CD14-positive monocyte (primary cell): Measurements from ENCODE around the gene BIN1. TPM values are rescaled to one million over a fixed set of nuclear protein-coding genes. Genes with fewer than 3 reads are reported as not detected.

Experiments
- DNase-seq, 3 donors: peaks; one replicate each; pipeline ENCODE4 v3.0.0-alpha.2; 2011 to 2022
- H2AFZ ChIP-seq: 2 replicates; pipeline ENCODE4 v1.6.0; 2012; ENCODE audit warnings: mild to moderate bottlenecking, low read depth, low read length, inconsistent platforms; ENCODE audit not compliant: insufficient read depth, poor library complexity, severe bottlenecking
- H3K27ac ChIP-seq, 2 donors: 1 replicate in 1 of 2; 2 replicates in 1 of 2; pipeline ENCODE4 v1.5.1; 2012 to 2013; ENCODE audit warnings: low read length in 2 of 2, control low read depth in 1 of 2, inconsistent platforms in 1 of 2, low read depth in 1 of 2, mild to moderate bottlenecking in 1 of 2
- H3K27me3 ChIP-seq, 2 donors: one replicate each; pipeline versions ENCODE4 v1.6.0 to v1.6.1; 2011 to 2013; ENCODE audit warnings: low read length in 2 of 2; ENCODE audit not compliant: control insufficient read depth in 2 of 2, insufficient read depth in 2 of 2
- H3K36me3 ChIP-seq, 2 donors: replicated peaks in 1 of 2; 1 replicate in 1 of 2; 2 replicates in 1 of 2; pipeline versions ENCODE4 v1.5.1 to v1.6.1; 2012 to 2013; ENCODE audit warnings: low read length in 2 of 2, control low read depth in 1 of 2, inconsistent platforms in 1 of 2, mild to moderate bottlenecking in 1 of 2; ENCODE audit not compliant: insufficient read depth in 2 of 2, control insufficient read depth in 1 of 2
- H3K4me1 ChIP-seq, 2 donors: 1 replicate in 1 of 2; 2 replicates in 1 of 2; pipeline versions ENCODE4 v1.5.1 to v1.6.1; 2012 to 2013; ENCODE audit warnings: low read length in 2 of 2, control low read depth in 1 of 2, inconsistent platforms in 1 of 2, mild to moderate bottlenecking in 1 of 2, moderate library complexity in 1 of 2; ENCODE audit not compliant: insufficient read depth in 2 of 2, control insufficient read depth in 1 of 2
- H3K4me2 ChIP-seq: replicated peaks from 2 replicates; pipeline ENCODE3; 2012; ENCODE audit warnings: low read length, moderate library complexity, mild to moderate bottlenecking; ENCODE audit not compliant: poor library complexity, severe bottlenecking; ENCODE audit errors: extremely low read depth
- H3K4me3 ChIP-seq, 3 experiments: fragments of 200-600 bp in 1 of 3; sonication (generic) in 1 of 3; replicated peaks in 1 of 3; 1 replicate in 2 of 3; 2 replicates in 1 of 3; pipeline ENCODE4 v1.5.1; 2011 to 2013; ENCODE audit warnings: low read length in 3 of 3, mild to moderate bottlenecking in 3 of 3, control low read depth in 2 of 3, low read depth in 2 of 3, inconsistent platforms in 1 of 3, moderate library complexity in 1 of 3
- H3K79me2 ChIP-seq: 2 replicates; pipeline ENCODE4 v1.6.0; 2012; ENCODE audit warnings: mild to moderate bottlenecking, control low read depth, inconsistent platforms, low read length, moderate library complexity; ENCODE audit not compliant: insufficient read depth
- H3K9ac ChIP-seq: 2 replicates; pipeline ENCODE4 v1.6.0; 2017; ENCODE audit warnings: low read length, mild to moderate bottlenecking; ENCODE audit not compliant: insufficient read depth, poor library complexity, severe bottlenecking
- H3K9me3 ChIP-seq, 2 donors: replicated peaks in 1 of 2; 1 replicate in 1 of 2; 2 replicates in 1 of 2; pipeline versions ENCODE4 v1.5.1 to v1.6.1; 2012 to 2013; ENCODE audit warnings: low read length in 2 of 2, control low read depth in 1 of 2; ENCODE audit not compliant: control insufficient read depth in 1 of 2, insufficient read depth in 1 of 2
- H4K20me1 ChIP-seq: 2 replicates; pipeline ENCODE4 v1.6.0; 2012; ENCODE audit warnings: mild to moderate bottlenecking, low read length, control low read depth, moderate library complexity; ENCODE audit not compliant: insufficient read depth
- H3K27ac Mint-ChIP-seq, 7 donors: one replicate each; pipeline ENCODE4 v1.8.0; 2020; ENCODE audit warnings: mild to moderate bottlenecking in 7 of 7, mixed read lengths in 7 of 7, moderate library complexity in 6 of 7, inconsistent platforms in 2 of 7
- H3K27me3 Mint-ChIP-seq, 3 donors: one replicate each; pipeline ENCODE4 v1.8.0; 2021 to 2022; ENCODE audit warnings: low read depth in 3 of 3, mild to moderate bottlenecking in 3 of 3, mixed read lengths in 3 of 3, moderate library complexity in 3 of 3, inconsistent platforms in 1 of 3
- H3K36me3 Mint-ChIP-seq, 2 donors: one replicate each; pipeline ENCODE4 v1.8.0; 2020; ENCODE audit warnings: mixed read lengths in 2 of 2, inconsistent platforms in 1 of 2, mild to moderate bottlenecking in 1 of 2
- H3K4me1 Mint-ChIP-seq: one replicate; pipeline ENCODE4 v1.8.0; 2020; ENCODE audit warnings: mild to moderate bottlenecking, mixed read lengths
- H3K4me3 Mint-ChIP-seq, 2 donors: one replicate each; pipeline ENCODE4 v1.8.0; 2020; ENCODE audit warnings: mild to moderate bottlenecking in 2 of 2, mixed read lengths in 2 of 2, moderate library complexity in 1 of 2
- H3K9me3 Mint-ChIP-seq, 7 donors: one replicate each; pipeline ENCODE4 v1.8.0; 2020 to 2022; ENCODE audit warnings: mixed read lengths in 7 of 7, mild to moderate bottlenecking in 6 of 7, moderate library complexity in 6 of 7, inconsistent platforms in 2 of 7
- WGBS: methylation state at CpG from one replicate; pipeline ENCODE4 v1.1.5; 2013; ENCODE audit warnings: missing lambda C conversion rate; ENCODE audit not compliant: insufficient coverage; 5-methylcytosine and 5-hydroxymethylcytosine counted together
- intact Hi-C, 2 donors: fragments of 100-400 bp; cut with micrococcal nuclease; formaldehyde crosslinking; loops; one replicate each; pipeline versions ENCODE4 v1.15.0 to v1.15.1; 2023
- polyA plus RNA-seq, 3 donors: library from polyadenylated mRNA; depleted of rRNA in 1 of 3; unstranded in 2 of 3; stranded (reverse) in 1 of 3; fragments of 300-500 nt in 2 of 3; fragments of >200 nt in 1 of 3; fragmentation: Illumina TruSeq in 2 of 3; gene quantifications; 1 replicate in 2 of 3; 2 replicates in 1 of 3; pipeline ENCODE4 v1.2.3, GENCODE V29; 2012 to 2021
- TF ChIP-seq, protein P1 (sequence below): fragments of 200-600 bp; IDR thresholded peaks from one replicate; pipeline ENCODE4 v1.8.0; 2022; ENCODE audit warnings: antibody characterized with exemption, mild to moderate bottlenecking

Gene BIN1
- polyA plus RNA-seq, 3 donors: 3.4 to 7.5 (median 4.1) TPM

- H4K20me1 ChIP-seq: no peaks in the 10 kb centered on the region
- H3K79me2 ChIP-seq: no peaks in the 10 kb centered on the region
- 0% methylated on average over 14 of the region's 17 CpGs for WGBS
- Mint-ChIP-seq H3K27ac (peak overlapping the region; percentile 83 to 94 (median 91)), H3K9me3 (peaks cover 0 to 4% (median 0%) of the 10 kb centered on the region in 7 donors), H3K4me3 (peak overlapping the region; percentile 34 to 72), H3K27me3 (peaks cover 2 to 8% (median 3%) of the 10 kb centered on the region in 3 donors), H3K4me1 (peaks cover 52% of the 10 kb centered on the region), H3K36me3 (peaks cover 10% of the 10 kb centered on the region in 2 donors)
- peak overlapping the region; percentile 45 for H3K4me2 ChIP-seq
- intact Hi-C loops: loop anchor here (5.0 to 10.0 kb wide), 3 partner anchors 238 to 410 kb away; partner anchors contain the start of genes GYPC (in 1 of the 2) and PROC (in 1 of the 2)
- TF ChIP-seq, protein P1, sequence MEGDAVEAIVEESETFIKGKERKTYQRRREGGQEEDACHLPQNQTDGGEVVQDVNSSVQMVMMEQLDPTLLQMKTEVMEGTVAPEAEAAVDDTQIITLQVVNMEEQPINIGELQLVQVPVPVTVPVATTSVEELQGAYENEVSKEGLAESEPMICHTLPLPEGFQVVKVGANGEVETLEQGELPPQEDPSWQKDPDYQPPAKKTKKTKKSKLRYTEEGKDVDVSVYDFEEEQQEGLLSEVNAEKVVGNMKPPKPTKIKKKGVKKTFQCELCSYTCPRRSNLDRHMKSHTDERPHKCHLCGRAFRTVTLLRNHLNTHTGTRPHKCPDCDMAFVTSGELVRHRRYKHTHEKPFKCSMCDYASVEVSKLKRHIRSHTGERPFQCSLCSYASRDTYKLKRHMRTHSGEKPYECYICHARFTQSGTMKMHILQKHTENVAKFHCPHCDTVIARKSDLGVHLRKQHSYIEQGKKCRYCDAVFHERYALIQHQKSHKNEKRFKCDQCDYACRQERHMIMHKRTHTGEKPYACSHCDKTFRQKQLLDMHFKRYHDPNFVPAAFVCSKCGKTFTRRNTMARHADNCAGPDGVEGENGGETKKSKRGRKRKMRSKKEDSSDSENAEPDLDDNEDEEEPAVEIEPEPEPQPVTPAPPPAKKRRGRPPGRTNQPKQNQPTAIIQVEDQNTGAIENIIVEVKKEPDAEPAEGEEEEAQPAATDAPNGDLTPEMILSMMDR: peak; percentile 28
- no peaks in the 10 kb centered on the region for H3K36me3 ChIP-seq
- peak overlapping the region; percentile 76 to 83 for H3K27ac ChIP-seq
- H3K4me1 ChIP-seq: peaks cover 47 to 52% of the 10 kb centered on the region in 2 donors
- peak overlapping the region in 1 of 3 experiments; percentile 25 for H3K4me3 ChIP-seq
- peak overlapping the region; percentile 19 for H2AFZ ChIP-seq
- DNase-seq: peak; percentile 99
- peak overlapping the region; percentile 60 for H3K9ac ChIP-seq
- no peaks in the 10 kb centered on the region for H3K9me3 ChIP-seq
- no peaks in the 10 kb centered on the region for H3K27me3 ChIP-seq
Observed at GRCh38 chr2:127064642-127065250, 42.2 kb downstream of the BIN1 start.

DNA sequence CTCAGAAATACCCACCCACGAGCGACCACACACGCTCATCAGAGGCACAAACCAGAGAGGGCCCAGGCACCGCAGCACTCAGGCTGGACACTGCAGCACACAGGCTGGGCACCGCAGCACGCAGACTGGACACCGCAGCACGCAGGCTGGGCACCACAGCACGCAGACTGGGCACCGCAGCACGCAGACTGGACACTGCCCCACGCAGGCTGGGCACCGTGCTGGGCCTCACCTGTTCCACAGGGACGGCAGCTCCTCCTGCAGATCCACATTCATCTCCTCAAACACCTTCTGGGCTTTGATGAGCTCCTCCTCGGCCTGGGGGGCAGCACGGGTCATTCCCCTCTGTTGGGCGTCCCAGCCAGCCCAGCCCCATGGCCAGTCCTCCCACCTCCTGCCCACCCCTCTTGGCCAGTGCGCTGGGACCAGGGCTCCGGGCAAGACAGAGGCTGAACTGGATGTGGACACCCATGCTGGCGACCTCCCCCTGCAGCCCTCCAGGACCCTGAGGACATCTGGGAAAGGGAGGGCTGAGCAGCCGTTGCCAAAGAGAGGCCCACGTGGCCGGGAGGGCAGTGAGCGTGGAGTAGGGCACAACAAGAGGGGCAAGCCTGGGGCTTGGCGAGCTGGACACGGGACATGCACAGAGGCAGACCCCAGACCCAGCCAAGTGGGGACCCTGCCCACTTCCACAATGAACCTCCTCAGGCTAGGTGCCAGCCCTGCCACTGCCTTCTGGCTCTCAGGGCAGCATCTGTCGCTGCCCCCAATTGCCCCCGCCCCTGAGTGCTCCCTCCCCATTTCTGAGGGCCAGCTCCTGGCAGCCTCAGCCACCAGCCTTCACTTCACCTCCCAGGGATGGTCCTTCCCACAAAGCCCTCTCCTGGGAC lies 43.0 kb downstream of the BIN1 start:
- Histone ChIP-seq H4K20me1 (no peaks in the 10 kb centered on the region), H3K27ac (peak overlapping the region; percentile 76 to 83), H3K27me3 (no peaks in the 10 kb centered on the region), H3K4me3 (peak overlapping the region in 1 of 3 experiments; percentile 25), H3K4me2 (peak overlapping the region; percentile 45), H3K9ac (peak overlapping the region; percentile 60), H3K9me3 (no peaks in the 10 kb centered on the region), H2AFZ (peak overlapping the region; percentile 19), H3K4me1 (peaks cover 47 to 52% of the 10 kb centered on the region in 2 donors), H3K36me3 (no peaks in the 10 kb centered on the region), H3K79me2 (no peaks in the 10 kb centered on the region)
- no peak for DNase-seq
- H3K36me3 Mint-ChIP-seq: peaks cover 3 to 5% of the 10 kb centered on the region in 2 donors
- intact Hi-C loops: loop anchor here (5.0 to 10.0 kb wide), 3 partner anchors 238 to 409 kb away; partner anchors contain the start of genes GYPC (in 1 of the 2) and PROC (in 1 of the 2)
- peaks cover 47% of the 10 kb centered on the region for H3K4me1 Mint-ChIP-seq
- peak overlapping the region; percentile 24 to 72 for H3K4me3 Mint-ChIP-seq
- peaks cover 0 to 4% (median 0%) of the 10 kb centered on the region in 7 donors for H3K9me3 Mint-ChIP-seq
- WGBS: 88% methylated on average over 27 of the region's 28 CpGs
- TF ChIP-seq, protein P1: no peak
- peak overlapping the region; percentile 83 to 94 (median 87) for H3K27ac Mint-ChIP-seq
- H3K27me3 Mint-ChIP-seq: peaks cover 0 to 7% (median 4%) of the 10 kb centered on the region in 3 donors
